HCT116 (cell line): ENCODE measurements around the gene ADAM11. TPM values are rescaled to one million over a fixed set of nuclear protein-coding genes. Genes with fewer than 3 reads are reported as not detected.
A peak's percentile ranks its signal among the peaks of the same experiment; 100 is the strongest.

Experiments
- ATAC-seq: fragments of 200-7000 bp; cut with Tn5 transposase; 2 replicates; pipeline ENCODE4 v1.9.1; 2020; ENCODE audit warnings: mild to moderate bottlenecking, moderate library complexity
- BruUV-seq: library from RNA; stranded (reverse); fragments of 400-500 nt; replicated peaks from 2 replicates; lab custom pipeline; 2021; lab: Mats Ljungman, UMichigan
- CTCF ChIA-PET: fragments of 300-600 bp; sonication (Branson Sonifier 250); formaldehyde crosslinking; loops from one replicate; lab custom pipeline; 2021; ENCODE audit warnings: antibody characterized with exemption; lab: Charles Lee
- POLR2A ChIA-PET: fragments of 300-600, 350-600 bp; sonication (Branson Sonifier 250); formaldehyde crosslinking; loops from one replicate; lab custom pipeline; 2021; ENCODE audit warnings: antibody characterized with exemption; lab: Charles Lee
- RAD21 ChIA-PET, 2 experiments: fragments of 300-600 bp; sonication (Branson Sonifier 250); formaldehyde crosslinking; loops; one replicate each; lab custom pipeline; 2023; ENCODE audit warnings: low total read pairs in 2 of 2; ENCODE audit not compliant: uncharacterized antibody in 2 of 2, unreplicated experiment in 2 of 2, low non-redundant PET in 1 of 2; lab: Charles Lee
- DNase-seq: peaks from one replicate; pipeline ENCODE4 v3.0.0-alpha.2; 2010; ENCODE audit warnings: low read depth, low spot score
- H2AFZ ChIP-seq: fragments of 200-600 bp; shearing (Covaris generic), sonication (generic); 2 replicates; pipeline ENCODE4 v1.6.1; 2017; ENCODE audit warnings: low read depth, mixed run types, mixed read lengths, antibody characterized with exemption, low read length; ENCODE audit not compliant: poor library complexity, severe bottlenecking
- H3K27ac ChIP-seq: 2 replicates; pipeline ENCODE4 v1.5.1; 2012; ENCODE audit warnings: low read depth, low read length
- H3K27me3 ChIP-seq: fragments of 200-600 bp; sonication (generic); 2 replicates; pipeline ENCODE4 v1.6.1; 2016; ENCODE audit warnings: mixed run types, low read length, mixed read lengths; ENCODE audit not compliant: insufficient read depth
- H3K36me3 ChIP-seq, 2 experiments: fragments of 200-500 bp in 1 of 2; fragments of 200-600 bp in 1 of 2; sonication (Bioruptor generic) in 1 of 2; sonication (generic) in 1 of 2; 2 replicates each; pipeline versions ENCODE4 v1.5.1 to v1.6.1; 2014 to 2016; ENCODE audit warnings: low read length in 2 of 2, inconsistent platforms in 1 of 2, mixed read lengths in 1 of 2, mixed run types in 1 of 2; ENCODE audit not compliant: insufficient read depth in 2 of 2, control insufficient read depth in 1 of 2
- H3K4me1 ChIP-seq, 2 experiments: fragments of 200-600 bp in 1 of 2; sonication (generic) in 1 of 2; 2 replicates each; pipeline versions ENCODE4 v1.5.1 to v1.6.1; 2012 to 2017; ENCODE audit warnings: low read length in 2 of 2, inconsistent platforms in 1 of 2, mild to moderate bottlenecking in 1 of 2, mixed read lengths in 1 of 2, mixed run types in 1 of 2, moderate library complexity in 1 of 2; ENCODE audit not compliant: insufficient read depth in 2 of 2, control insufficient read depth in 1 of 2
- H3K4me2 ChIP-seq: fragments of 200-600 bp; sonication (generic); 2 replicates; pipeline ENCODE4 v1.6.1; 2017; ENCODE audit warnings: mixed run types, low read length, mixed read lengths
- H3K4me3 ChIP-seq, 2 experiments: fragments of 200-600 bp in 1 of 2; sonication (generic) in 1 of 2; replicated peaks in 1 of 2; 2 replicates each; pipeline ENCODE4 v1.5.1; 2011 to 2016; ENCODE audit warnings: low read length in 2 of 2, control low read depth in 1 of 2, low read depth in 1 of 2, mild to moderate bottlenecking in 1 of 2, mixed read lengths in 1 of 2, mixed run types in 1 of 2
- H3K79me2 ChIP-seq: fragments of 200-600 bp; sonication (generic); 2 replicates; pipeline ENCODE4 v1.6.1; 2017; ENCODE audit warnings: mild to moderate bottlenecking, mixed run types, low read length, moderate library complexity, mixed read lengths; ENCODE audit not compliant: insufficient read depth
- H3K9ac ChIP-seq: fragments of 200-600 bp; sonication (generic); 2 replicates; pipeline ENCODE4 v1.6.1; 2016; ENCODE audit warnings: low read length, mixed read lengths
- H3K9me2 ChIP-seq: fragments of 200-600 bp; sonication (generic), shearing (Covaris generic); 2 replicates; pipeline ENCODE4 v1.6.1; 2017; ENCODE audit warnings: mixed run types, mild to moderate bottlenecking, moderate library complexity; ENCODE audit not compliant: insufficient read depth
- H3K9me3 ChIP-seq, 2 experiments: fragments of 200-500 bp in 1 of 2; fragments of 200-600 bp in 1 of 2; sonication (Bioruptor generic) in 1 of 2; sonication (generic) in 1 of 2; 2 replicates each; pipeline ENCODE4 v1.6.1; 2014 to 2017; ENCODE audit warnings: low read length in 2 of 2, mixed read lengths in 2 of 2, inconsistent platforms in 1 of 2, low read depth in 1 of 2, mild to moderate bottlenecking in 1 of 2, mixed run types in 1 of 2, moderate library complexity in 1 of 2; ENCODE audit not compliant: control insufficient read depth in 1 of 2, insufficient read depth in 1 of 2
- H4K20me1 ChIP-seq: fragments of 200-600 bp; sonication (generic), shearing (Covaris generic); 2 replicates; pipeline ENCODE4 v1.6.1; 2017; ENCODE audit warnings: mixed run types, mild to moderate bottlenecking, moderate library complexity; ENCODE audit not compliant: insufficient read depth
- ATF3 ChIP-seq: IDR thresholded peaks from 2 replicates; pipeline ENCODE4 v1.6.1; 2012
- CBX3 ChIP-seq: IDR thresholded peaks from 2 replicates; pipeline ENCODE4 v1.6.1; 2012; ENCODE audit warnings: low read depth
- EGR1 ChIP-seq: IDR thresholded peaks from 2 replicates; pipeline ENCODE4 v1.6.1; 2012; ENCODE audit warnings: low read depth
- POLR2A ChIP-seq: IDR thresholded peaks from 2 replicates; pipeline ENCODE4 v1.7.0; 2011; ENCODE audit warnings: borderline replicate concordance; ENCODE audit not compliant: insufficient read depth, insufficient read length; ENCODE audit errors: extremely low read depth
- RAD21 ChIP-seq: IDR thresholded peaks from 2 replicates; pipeline ENCODE4 v1.6.1; 2012; ENCODE audit warnings: low read depth, mild to moderate bottlenecking
- SP1 ChIP-seq: IDR thresholded peaks from 2 replicates; pipeline ENCODE4 v1.6.1; 2012; ENCODE audit warnings: low read depth
- SRF ChIP-seq: IDR thresholded peaks from 2 replicates; pipeline ENCODE4 v1.6.1; 2012; ENCODE audit warnings: low read depth
- TCF7L2 ChIP-seq: IDR thresholded peaks from 2 replicates; pipeline ENCODE4 v1.7.0; 2011; ENCODE audit warnings: borderline replicate concordance, inconsistent platforms; ENCODE audit not compliant: insufficient read depth, insufficient read length; ENCODE audit errors: extremely low read depth
- intact Hi-C: fragments of 100-400 bp; cut with micrococcal nuclease; formaldehyde crosslinking; loops from 2 replicates; pipeline ENCODE4 v1.10.0; 2022
- total RNA-seq: library from RNA; stranded (reverse); gene quantifications from one replicate; pipeline ENCODE4 v1.2.1, GENCODE V29; 2021; ENCODE audit not compliant: unreplicated experiment
- TF ChIP-seq, protein P1 (sequence below), 3 experiments: fragments of 200-600 bp in 1 of 3; sonication (generic) in 1 of 3; IDR thresholded peaks in 2 of 3; conservative IDR thresholded peaks in 1 of 3; 2 replicates each; pipeline ENCODE4 v1.5.1; 2012 to 2017; ENCODE audit warnings: low read depth in 2 of 3, low read length in 2 of 3, antibody characterized with exemption in 1 of 3, borderline replicate concordance in 1 of 3, control low read depth in 1 of 3, mild to moderate bottlenecking in 1 of 3, mixed read lengths in 1 of 3, mixed run types in 1 of 3, moderate library complexity in 1 of 3; ENCODE audit not compliant: insufficient read depth in 1 of 3

The ADAM11 gene
- total RNA-seq, 1 experiment from 2014 or later = 7.7 TPM

GRCh38 chr17:44826123-44826790 is 67.5 kb downstream of the ADAM11 start (continued):
- TF ChIP-seq, protein P1, sequence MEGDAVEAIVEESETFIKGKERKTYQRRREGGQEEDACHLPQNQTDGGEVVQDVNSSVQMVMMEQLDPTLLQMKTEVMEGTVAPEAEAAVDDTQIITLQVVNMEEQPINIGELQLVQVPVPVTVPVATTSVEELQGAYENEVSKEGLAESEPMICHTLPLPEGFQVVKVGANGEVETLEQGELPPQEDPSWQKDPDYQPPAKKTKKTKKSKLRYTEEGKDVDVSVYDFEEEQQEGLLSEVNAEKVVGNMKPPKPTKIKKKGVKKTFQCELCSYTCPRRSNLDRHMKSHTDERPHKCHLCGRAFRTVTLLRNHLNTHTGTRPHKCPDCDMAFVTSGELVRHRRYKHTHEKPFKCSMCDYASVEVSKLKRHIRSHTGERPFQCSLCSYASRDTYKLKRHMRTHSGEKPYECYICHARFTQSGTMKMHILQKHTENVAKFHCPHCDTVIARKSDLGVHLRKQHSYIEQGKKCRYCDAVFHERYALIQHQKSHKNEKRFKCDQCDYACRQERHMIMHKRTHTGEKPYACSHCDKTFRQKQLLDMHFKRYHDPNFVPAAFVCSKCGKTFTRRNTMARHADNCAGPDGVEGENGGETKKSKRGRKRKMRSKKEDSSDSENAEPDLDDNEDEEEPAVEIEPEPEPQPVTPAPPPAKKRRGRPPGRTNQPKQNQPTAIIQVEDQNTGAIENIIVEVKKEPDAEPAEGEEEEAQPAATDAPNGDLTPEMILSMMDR (IDR thresholded peaks at IDR 0.05 in 2 of 3, conservative IDR thresholded peaks at IDR 0.05 in 1 of 3; ENCODE audit: borderline replicate concordance in 1 of 3, insufficient read depth in 1 of 3, low read depth in 2 of 3, low read length in 2 of 3) = no peak
- TF ChIP-seq CBX3 = no peak

DNA sequence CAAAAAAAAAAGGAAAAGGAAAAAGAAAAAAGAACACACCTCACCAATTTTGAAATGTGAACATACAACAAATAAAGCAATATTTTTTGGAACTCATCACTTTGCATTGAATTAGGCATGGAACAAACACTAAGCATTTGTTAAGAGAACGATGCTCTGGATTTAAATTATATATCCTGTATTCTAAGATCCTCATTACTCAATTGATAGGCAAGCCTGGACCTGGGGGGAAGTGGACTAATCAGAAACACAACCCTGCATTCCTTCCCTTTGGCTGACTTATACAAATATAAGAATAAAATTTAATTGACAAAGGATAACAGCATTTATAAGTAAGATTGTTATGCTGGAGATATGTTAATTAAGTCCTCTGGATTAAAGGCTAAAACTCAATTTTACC is 69.1 kb downstream of the ADAM11 start:
- Histone ChIP-seq H3K4me1 (peaks cover 62 to 89% of the 10 kb centered on the region in 2 experiments), H3K9ac (peak overlapping the region; percentile 98), H3K4me3 (peak overlapping the region; percentile 8 to 84; a peak in 3 of 4 replicates), H3K4me2 (peak overlapping the region; percentile 85), H4K20me1 (no peaks in the 10 kb centered on the region), H3K9me3 (no peaks in the 10 kb centered on the region), H3K27me3 (no peaks in the 10 kb centered on the region), H3K79me2 (peaks cover 72% of the 10 kb centered on the region), H3K36me3 (no peaks in the 10 kb centered on the region), H3K9me2 (no peaks in the 10 kb centered on the region), H3K27ac (peak overlapping the region; percentile 95; the same call in 1 of the 2 replicates), H2AFZ (no peak overlapping the region)
- ATAC-seq (no peak), DNase-seq (no peak)
- no TSS peak for BruUV-seq
- CTCF ChIA-PET = no interaction called here
- POLR2A ChIA-PET = no interaction called here
- TF ChIP-seq TCF7L2 (no peak), EGR1 (no peak), ATF3 (no peak), POLR2A (no peak), SRF (no peak), RAD21 (no peak), SP1 (no peak), CBX3 (no peak)
- TF ChIP-seq, protein P1 (IDR thresholded peaks at IDR 0.05 in 2 of 3, conservative IDR thresholded peaks at IDR 0.05 in 1 of 3; ENCODE audit: borderline replicate concordance in 1 of 3, insufficient read depth in 1 of 3, low read depth in 2 of 3, low read length in 2 of 3) = no peak
- intact Hi-C loops = no loop called here
- RAD21 ChIA-PET = no interaction called here
